Caco-2 (cell line): Measurements from ENCODE around the gene GRAMD1A. TPM values are rescaled to one million over a fixed set of nuclear protein-coding genes. Genes with fewer than 3 reads are reported as not detected.
A peak's percentile ranks its signal among the peaks of the same experiment; 100 is the strongest.

ENCODE experiments used
- BruUV-seq: library from RNA; stranded (reverse); fragments of 400-500 nt; replicated peaks from 2 replicates; lab custom pipeline; 2021; lab: Mats Ljungman, UMichigan
- CTCF ChIA-PET: fragments of 300-600 bp; sonication (Branson Sonifier 250); formaldehyde crosslinking; loops from one replicate; lab custom pipeline; 2022; ENCODE audit warnings: antibody characterized with exemption; lab: Charles Lee
- POLR2A ChIA-PET: fragments of 300-600 bp; sonication (Branson Sonifier 250); formaldehyde crosslinking; loops from one replicate; lab custom pipeline; 2022; ENCODE audit warnings: antibody characterized with exemption; lab: Charles Lee
- DNase-seq, 2 experiments: peaks; one replicate each; pipeline versions ENCODE4 v3.0.0 to v3.0.0-alpha.2; 2020 to 2022
- H3K27me3 ChIP-seq: replicated peaks from 2 replicates; pipeline ENCODE4 v1.6.0; 2011; ENCODE audit warnings: low read length; ENCODE audit not compliant: control insufficient read depth, insufficient read depth
- H3K36me3 ChIP-seq: 2 replicates; pipeline ENCODE4 v1.5.1; 2011; ENCODE audit warnings: low read length; ENCODE audit not compliant: control insufficient read depth, insufficient read depth
- H3K4me1 ChIP-seq: fragments of 250-450 bp; sonication (Bioruptor Pico); 2 replicates; pipeline ENCODE4 v1.5.1; 2020; ENCODE audit warnings: mild to moderate bottlenecking
- H3K4me3 ChIP-seq: 2 replicates; pipeline ENCODE4 v1.5.1; 2011; ENCODE audit warnings: low read depth, mild to moderate bottlenecking, control low read depth, low read length
- H3K9me3 ChIP-seq: fragments of 250-450 bp; sonication (Bioruptor Pico); 2 replicates; pipeline ENCODE4 v1.5.1; 2020; ENCODE audit warnings: mild to moderate bottlenecking, moderate library complexity
- H3K27ac Mint-ChIP-seq: one replicate; pipeline ENCODE4 v1.8.0; 2022; ENCODE audit warnings: mixed read lengths; ENCODE audit not compliant: unreplicated experiment
- H3K27me3 Mint-ChIP-seq: one replicate; pipeline ENCODE4 v1.8.0; 2022; ENCODE audit warnings: mixed read lengths; ENCODE audit not compliant: insufficient read depth, unreplicated experiment
- H3K36me3 Mint-ChIP-seq: one replicate; pipeline ENCODE4 v1.8.0; 2022; ENCODE audit warnings: mild to moderate bottlenecking, mixed read lengths; ENCODE audit not compliant: insufficient read depth, unreplicated experiment
- H3K4me1 Mint-ChIP-seq: one replicate; pipeline ENCODE4 v1.8.0; 2022; ENCODE audit warnings: low read depth, mixed read lengths; ENCODE audit not compliant: unreplicated experiment
- H3K4me3 Mint-ChIP-seq: one replicate; pipeline ENCODE4 v1.8.0; 2022; ENCODE audit warnings: mild to moderate bottlenecking, moderate library complexity, mixed read lengths; ENCODE audit not compliant: unreplicated experiment
- H3K9me3 Mint-ChIP-seq: one replicate; pipeline ENCODE4 v1.8.0; 2022; ENCODE audit warnings: mixed read lengths; ENCODE audit not compliant: unreplicated experiment
- intact Hi-C: fragments of 100-400 bp; cut with micrococcal nuclease; formaldehyde crosslinking; loops from one replicate; pipeline ENCODE4 v1.10.0; 2022; ENCODE audit not compliant: unreplicated experiment
- total RNA-seq: library from RNA; stranded (reverse); gene quantifications from 2 replicates; pipeline ENCODE4 v1.2.3, GENCODE V29; 2022
- TF ChIP-seq, protein P1 (sequence below), 2 experiments: fragments of 200-600 bp in 1 of 2; IDR thresholded peaks; 1 replicate in 1 of 2; 2 replicates in 1 of 2; pipeline versions ENCODE4 v1.5.1 to v1.8.0; 2011 to 2022; ENCODE audit warnings: antibody characterized with exemption in 1 of 2, control low read depth in 1 of 2, inconsistent platforms in 1 of 2, low read depth in 1 of 2, low read length in 1 of 2, mild to moderate bottlenecking in 1 of 2, moderate library complexity in 1 of 2; ENCODE audit not compliant: insufficient read depth in 1 of 2, severe bottlenecking in 1 of 2, unreplicated experiment in 1 of 2

Gene GRAMD1A
- total RNA-seq, 1 experiment from 2014 or later, result 110 TPM

DNA sequence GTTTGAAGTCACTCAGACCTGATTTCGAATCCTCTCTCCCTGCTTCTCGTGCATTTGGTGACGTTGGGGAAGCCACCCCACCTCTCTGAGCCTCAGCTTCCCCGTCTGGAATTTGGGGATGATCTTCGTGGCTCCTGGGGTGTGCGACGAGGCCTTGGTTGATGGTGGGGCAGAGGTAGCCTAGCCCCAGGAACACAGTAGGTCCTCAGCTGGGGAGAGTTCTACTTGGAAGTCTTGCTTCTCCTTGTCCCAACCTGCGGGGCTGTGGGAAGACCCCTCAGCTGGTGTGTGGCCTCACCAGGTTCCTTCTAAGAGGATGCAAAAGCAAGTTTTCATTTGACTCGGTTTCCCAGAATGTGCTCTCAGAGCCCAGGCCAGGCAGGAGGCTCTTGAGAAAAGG lies 54.5 kb downstream of the GRAMD1A start:
- Histone ChIP-seq H3K4me3 (no peak overlapping the region), H3K9me3 (no peaks in the 10 kb centered on the region), H3K4me1 (no peaks in the 10 kb centered on the region), H3K36me3 (no peaks in the 10 kb centered on the region; the same call in none of the 2 replicates), H3K27me3 (no peaks in the 10 kb centered on the region)
- no TSS peak for BruUV-seq
- CTCF ChIA-PET, result interaction anchor here (1.5 to 1.7 kb wide), 2 partner anchors 10 to 12 kb away, joined by 7 to 8 read pairs; no protein-coding TSS in a partner anchor
- POLR2A ChIA-PET, result no interaction called here
- Mint-ChIP-seq H3K4me3 (no peak overlapping the region), H3K36me3 (peaks cover 22% of the 10 kb centered on the region), H3K27me3 (no peaks in the 10 kb centered on the region), H3K9me3 (no peaks in the 10 kb centered on the region), H3K27ac (no peak overlapping the region), H3K4me1 (no peaks in the 10 kb centered on the region)
- intact Hi-C loops, result no loop called here
- DNase-seq, result no peak
- TF ChIP-seq, protein P1, sequence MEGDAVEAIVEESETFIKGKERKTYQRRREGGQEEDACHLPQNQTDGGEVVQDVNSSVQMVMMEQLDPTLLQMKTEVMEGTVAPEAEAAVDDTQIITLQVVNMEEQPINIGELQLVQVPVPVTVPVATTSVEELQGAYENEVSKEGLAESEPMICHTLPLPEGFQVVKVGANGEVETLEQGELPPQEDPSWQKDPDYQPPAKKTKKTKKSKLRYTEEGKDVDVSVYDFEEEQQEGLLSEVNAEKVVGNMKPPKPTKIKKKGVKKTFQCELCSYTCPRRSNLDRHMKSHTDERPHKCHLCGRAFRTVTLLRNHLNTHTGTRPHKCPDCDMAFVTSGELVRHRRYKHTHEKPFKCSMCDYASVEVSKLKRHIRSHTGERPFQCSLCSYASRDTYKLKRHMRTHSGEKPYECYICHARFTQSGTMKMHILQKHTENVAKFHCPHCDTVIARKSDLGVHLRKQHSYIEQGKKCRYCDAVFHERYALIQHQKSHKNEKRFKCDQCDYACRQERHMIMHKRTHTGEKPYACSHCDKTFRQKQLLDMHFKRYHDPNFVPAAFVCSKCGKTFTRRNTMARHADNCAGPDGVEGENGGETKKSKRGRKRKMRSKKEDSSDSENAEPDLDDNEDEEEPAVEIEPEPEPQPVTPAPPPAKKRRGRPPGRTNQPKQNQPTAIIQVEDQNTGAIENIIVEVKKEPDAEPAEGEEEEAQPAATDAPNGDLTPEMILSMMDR (IDR thresholded peaks at IDR 0.05; ENCODE audit: insufficient read depth in 1 of 2, low read depth in 1 of 2, low read length in 1 of 2, severe bottlenecking in 1 of 2, unreplicated experiment in 1 of 2), result no peak

- H3K4me3 ChIP-seq, result no peak overlapping the region
- no peaks in the 10 kb centered on the region for H3K4me1 Mint-ChIP-seq
- ChIA-PET POLR2A (no interaction called here), CTCF (interaction anchor here (0.6 to 1.7 kb wide), 16 partner anchors 9 to 217 kb away, joined by 3 to 8 read pairs (median 5); partner anchors contain the start of genes HPN and LGI4)
- no peaks in the 10 kb centered on the region for H3K9me3 ChIP-seq
- no peaks in the 10 kb centered on the region; the same call in none of the 2 replicates for H3K36me3 ChIP-seq
- H3K4me3 Mint-ChIP-seq, result no peak overlapping the region
- no peaks in the 10 kb centered on the region for H3K9me3 Mint-ChIP-seq
- no peaks in the 10 kb centered on the region for H3K27me3 ChIP-seq
- peaks cover 22% of the 10 kb centered on the region for H3K36me3 Mint-ChIP-seq
- no TSS peak for BruUV-seq
- no peaks in the 10 kb centered on the region for H3K27me3 Mint-ChIP-seq
- TF ChIP-seq, protein P1 (IDR thresholded peaks at IDR 0.05; ENCODE audit: insufficient read depth in 1 of 2, low read depth in 1 of 2, low read length in 1 of 2, severe bottlenecking in 1 of 2, unreplicated experiment in 1 of 2), result peak; percentile 64 to 87
- intact Hi-C loops, result no loop called here
- peak in 1 of 2 experiments; percentile 65 for DNase-seq
- no peaks in the 10 kb centered on the region for H3K4me1 ChIP-seq
- no peak overlapping the region for H3K27ac Mint-ChIP-seq
These were observed 55.6 kb downstream of the GRAMD1A start for GRCh38 chr19:35055715-35056179.

DNA sequence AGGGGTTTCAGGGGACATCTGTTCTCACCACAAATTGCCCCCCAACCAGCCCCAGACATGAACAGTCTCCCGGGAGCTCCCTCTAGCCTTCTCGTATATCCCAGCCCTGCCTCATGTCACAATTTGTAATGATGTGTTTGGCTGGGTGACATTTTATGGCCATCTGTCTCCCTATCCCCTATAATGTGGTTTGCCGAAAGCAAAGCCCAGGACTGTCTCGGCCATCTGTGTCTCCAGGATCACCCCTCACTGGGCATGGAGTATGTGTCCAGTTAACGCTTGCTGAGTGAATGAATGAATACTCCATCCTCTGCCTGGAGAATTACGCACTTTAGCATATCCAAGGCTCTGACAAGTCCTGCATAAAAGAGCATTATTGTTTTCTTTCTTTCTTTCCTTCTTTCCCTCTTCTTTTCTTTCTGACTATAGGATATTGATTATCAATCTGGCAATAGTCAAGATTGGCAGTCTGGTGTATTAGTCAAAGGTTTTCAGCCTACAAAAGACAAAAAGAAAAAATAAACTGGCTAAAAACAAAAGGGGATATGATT lies 56.5 kb downstream of the GRAMD1A start:
- ChIA-PET CTCF (interaction anchor here (0.8 to 1.0 kb wide), 4 partner anchors 9 to 218 kb away, joined by 3 to 5 read pairs (median 3); partner anchors contain the start of gene HPN), POLR2A (no interaction called here)
- no peaks in the 10 kb centered on the region for H3K27me3 Mint-ChIP-seq
- H3K9me3 Mint-ChIP-seq, result no peaks in the 10 kb centered on the region
- no peak for DNase-seq
- Histone ChIP-seq H3K9me3 (no peaks in the 10 kb centered on the region), H3K4me3 (no peak overlapping the region), H3K36me3 (no peaks in the 10 kb centered on the region; the same call in none of the 2 replicates), H3K4me1 (no peaks in the 10 kb centered on the region), H3K27me3 (no peaks in the 10 kb centered on the region)
- no peak overlapping the region for H3K27ac Mint-ChIP-seq
- TF ChIP-seq, protein P1 (IDR thresholded peaks at IDR 0.05; ENCODE audit: insufficient read depth in 1 of 2, low read depth in 1 of 2, low read length in 1 of 2, severe bottlenecking in 1 of 2, unreplicated experiment in 1 of 2), result no peak
- peaks cover 20% of the 10 kb centered on the region for H3K36me3 Mint-ChIP-seq
- H3K4me3 Mint-ChIP-seq, result no peak overlapping the region
- no peaks in the 10 kb centered on the region for H3K4me1 Mint-ChIP-seq
- no TSS peak for BruUV-seq
- intact Hi-C loops, result no loop called here
